Retina (tissue), 1 donor: Measurements from ENCODE around the gene LUM.
A peak's percentile ranks its signal among the peaks of the same experiment; 100 is the strongest.

Source experiments
- DNase-seq: peaks from one replicate; pipeline ENCODE4 v3.0.0-alpha.2; 2016

LUM gene

GRCh38 chr12:91111366-91112325, at the start of gene LUM:
Gene LUM (minus strand): TSS chr12:91111494. CDS start chr12:91108979, 2,515 bp downstream.
- DNase-seq, result peak; percentile 28

GRCh38 chr12:91161009-91161408, 49.7 kb upstream of the LUM start:
- no peak for DNase-seq

- DNase-seq, result no peak
These were observed 44.7 kb upstream of the LUM start for GRCh38 chr12:91155990-91156389.

- no peak for DNase-seq
These were observed 42.8 kb upstream of the LUM start for GRCh38 chr12:91154131-91154530.

- no peak for DNase-seq
These were observed 32.8 kb upstream of the LUM start for GRCh38 chr12:91144053-91144452.

- DNase-seq, result no peak
These were observed 31.9 kb upstream of the LUM start for GRCh38 chr12:91143206-91143605.

GRCh38 chr12:91142221-91142631, 30.9 kb upstream of the LUM start:
- DNase-seq, result no peak

GRCh38 chr12:91140026-91140931, 29.0 kb upstream of the LUM start:
- no peak for DNase-seq

GRCh38 chr12:91139286-91139685, 28.0 kb upstream of the LUM start:
- DNase-seq, result no peak

- DNase-seq, result no peak
These were observed 27.1 kb upstream of the LUM start for GRCh38 chr12:91138337-91138920.

GRCh38 chr12:91133871-91134270, 22.6 kb upstream of the LUM start:
- no peak for DNase-seq

- no peak for DNase-seq
These were observed 18.5 kb upstream of the LUM start for GRCh38 chr12:91129662-91130362.

- DNase-seq, result no peak
These were observed 16.5 kb upstream of the LUM start for GRCh38 chr12:91127751-91128150.

- no peak for DNase-seq
These were observed 16.0 kb upstream of the LUM start for GRCh38 chr12:91127306-91127705.

GRCh38 chr12:91126516-91126915, 15.2 kb upstream of the LUM start:
- no peak for DNase-seq

GRCh38 chr12:91123236-91123916, 12.1 kb upstream of the LUM start:
- no peak for DNase-seq

- DNase-seq, result no peak
These were observed 9.5 kb upstream of the LUM start for GRCh38 chr12:91120781-91121180.

GRCh38 chr12:91119089-91119488, 7.8 kb upstream of the LUM start:
- DNase-seq, result no peak

GRCh38 chr12:91113621-91114020, 2.3 kb upstream of the LUM start:
- DNase-seq, result no peak

- no peak for DNase-seq
These were observed 876 bp downstream of the LUM start for GRCh38 chr12:91110311-91110924.

- DNase-seq, result no peak
These were observed 1.5 kb downstream of the LUM start for GRCh38 chr12:91109581-91110310.
